KG1 (cell line): ENCODE data around the gene TMPRSS9.
A peak's percentile ranks its signal among the peaks of the same experiment; 100 is the strongest.

Experiments used
- DNase-seq: peaks from one replicate; lab custom pipeline; 2025; lab: John Stamatoyannopoulos, UW

Gene TMPRSS9

GRCh38 chr19:2423071-2423914 lies 63.2 kb downstream of the TMPRSS9 start:
- no peak for DNase-seq

- DNase-seq, result no peak
Observed at GRCh38 chr19:2423915-2424685, 64.0 kb downstream of the TMPRSS9 start.

GRCh38 chr19:2424686-2425621 lies 64.9 kb downstream of the TMPRSS9 start:
- DNase-seq, result no peak

- no peak for DNase-seq
Observed at GRCh38 chr19:2425622-2426581, 65.8 kb downstream of the TMPRSS9 start.

- DNase-seq, result peak; percentile 52
Observed at GRCh38 chr19:2426611-2427428, 66.8 kb downstream of the TMPRSS9 start.

GRCh38 chr19:2427429-2428320 lies 67.6 kb downstream of the TMPRSS9 start, which contains the start of gene TIMM13:
Gene TIMM13 (minus strand): TSS chr19:2427586. CDS start chr19:2427533, 53 bp downstream.
- DNase-seq, result peak; percentile 99

GRCh38 chr19:2428321-2428690 lies 68.2 kb downstream of the TMPRSS9 start:
- no peak for DNase-seq

GRCh38 chr19:2428756-2429711 lies 69.0 kb downstream of the TMPRSS9 start:
- no peak for DNase-seq

GRCh38 chr19:2429917-2430535 lies 70.0 kb downstream of the TMPRSS9 start:
- DNase-seq, result no peak

GRCh38 chr19:2431318-2432055 lies 71.4 kb downstream of the TMPRSS9 start:
- DNase-seq, result no peak

- no peak for DNase-seq
Observed at GRCh38 chr19:2432131-2432848, 72.2 kb downstream of the TMPRSS9 start.

GRCh38 chr19:2433854-2434253 lies 73.8 kb downstream of the TMPRSS9 start:
- DNase-seq, result no peak

GRCh38 chr19:2434267-2434666 lies 74.2 kb downstream of the TMPRSS9 start:
- DNase-seq, result no peak

- no peak for DNase-seq
Observed at GRCh38 chr19:2434721-2435265, 74.7 kb downstream of the TMPRSS9 start.

- no peak for DNase-seq
Observed at GRCh38 chr19:2436384-2436783, 76.3 kb downstream of the TMPRSS9 start.

GRCh38 chr19:2436926-2437325 lies 76.9 kb downstream of the TMPRSS9 start:
- no peak for DNase-seq
